Left ventricle myocardium inferior (tissue), 1 donor: ENCODE results near the gene INSC. TPM values are rescaled to one million over a fixed set of nuclear protein-coding genes. Genes with fewer than 3 reads are reported as not detected.
"Not testable (repeated sequence)": the region's sequence is repeated elsewhere in the genome, so short reads cannot be mapped to it uniquely, and the experiment has no call there.

Experiments used
- DNase-seq: peaks from one replicate; pipeline ENCODE4 v3.0.0-alpha.2; 2020
- H3K27ac ChIP-seq: fragments of 200-600 bp; replicated peaks from 2 replicates; pipeline ENCODE4 v1.8.0; 2021
- H3K27me3 ChIP-seq: fragments of 200-600 bp; 2 replicates; pipeline ENCODE4 v1.8.0; 2021; ENCODE audit warnings: low read depth
- H3K36me3 ChIP-seq: fragments of 200-600 bp; 2 replicates; pipeline ENCODE4 v1.8.0; 2021
- H3K4me1 ChIP-seq: fragments of 200-600 bp; 2 replicates; pipeline ENCODE4 v1.8.0; 2021
- H3K4me3 ChIP-seq: fragments of 200-600 bp; 2 replicates; pipeline ENCODE4 v1.8.0; 2021; ENCODE audit warnings: mild to moderate bottlenecking, moderate library complexity
- H3K9me3 ChIP-seq: fragments of 200-600 bp; replicated peaks from 2 replicates; pipeline ENCODE4 v1.8.0; 2021
- CTCF ChIP-seq: fragments of 200-600 bp; IDR thresholded peaks from 2 replicates; pipeline ENCODE4 v1.8.0; 2021; ENCODE audit warnings: antibody characterized with exemption, mild to moderate bottlenecking, borderline replicate concordance
- intact Hi-C: fragments of 100-400 bp; cut with micrococcal nuclease; formaldehyde crosslinking; loops from one replicate; pipeline ENCODE4 v1.11.0; 2022
- long read RNA-seq: library from polyadenylated mRNA; unstranded; transcript quantifications from one replicate; pipeline ENCODE4 v2.0.0, GENCODE V29; 2021
- total RNA-seq: library from RNA; stranded (reverse); fragmentation: NEBNext Ultra II Directional; extraction: Animal tissue kit (Norgen Biotek cat#: 25700); gene quantifications from one replicate; pipeline ENCODE4 v1.2.1, GENCODE V29; 2021
- donor health status: DM: no; HTN: yes; CAD: no; lungs with severe emphysema.

INSC gene
- 0.25 TPM for total RNA-seq
- long read RNA-seq, result 0 reads

GRCh38 chr11:15114501-15115475 lies at the start of gene INSC:
Gene INSC (plus strand): TSS chr11:15114923. CDS start chr11:15149175, 34,252 bp downstream.
- H3K27ac ChIP-seq, result peak within 1 kb of the TSS; percentile 27

GRCh38 chr11:15069751-15070150 lies 45.0 kb upstream of the INSC start:
- H3K27ac ChIP-seq, DNase-seq, H3K36me3 ChIP-seq, H3K4me3 ChIP-seq: not testable (repeated sequence)
- intact Hi-C loops, result loop anchor here (10.0 kb wide), 1 partner anchor 155 kb away; no protein-coding TSS in a partner anchor
- Histone ChIP-seq H3K27me3 (peaks cover 58% of the 10 kb centered on the region), H3K9me3 (peaks cover 24% of the 10 kb centered on the region), H3K4me1 (peaks cover 19% of the 10 kb centered on the region)

More at GRCh38 chr11:15114501-15115475, at the start of gene INSC:
- no peaks in the 10 kb centered on the region for H3K36me3 ChIP-seq
- intact Hi-C loops, result no loop called here
- TF ChIP-seq CTCF, result no peak
- H3K9me3 ChIP-seq, result no peaks in the 10 kb centered on the region
- DNase-seq, result peak; percentile 18
- H3K4me1 ChIP-seq, result peaks cover 10% of the 10 kb centered on the region
- H3K4me3 ChIP-seq, result peak within 1 kb of the TSS; percentile 59
- H3K27me3 ChIP-seq, result peaks cover 48% of the 10 kb centered on the region

- no peak for DNase-seq
- intact Hi-C loops, result loop anchor here (10.0 kb wide), 1 partner anchor 157 kb away; no protein-coding TSS in a partner anchor
- H3K4me3 ChIP-seq, result no peak overlapping the region
- H3K27me3 ChIP-seq, result peaks cover 65% of the 10 kb centered on the region
- H3K9me3 ChIP-seq, result peaks cover 24% of the 10 kb centered on the region
- H3K4me1 ChIP-seq, result peaks cover 20% of the 10 kb centered on the region
- H3K36me3 ChIP-seq, result no peaks in the 10 kb centered on the region
- TF ChIP-seq CTCF, result no peak
- H3K27ac ChIP-seq, result no peak overlapping the region
Measured at GRCh38 chr11:15071556-15072255, 43.0 kb upstream of the INSC start.

- H3K9me3 ChIP-seq, result peaks cover 24% of the 10 kb centered on the region
- no peak for DNase-seq
- peaks cover 74% of the 10 kb centered on the region for H3K27me3 ChIP-seq
- H3K36me3 ChIP-seq, result no peaks in the 10 kb centered on the region
- H3K4me3 ChIP-seq, result no peak overlapping the region
- no peak overlapping the region for H3K27ac ChIP-seq
- intact Hi-C loops, result loop anchor here (10.0 kb wide), 1 partner anchor 158 kb away; no protein-coding TSS in a partner anchor
- peaks cover 20% of the 10 kb centered on the region for H3K4me1 ChIP-seq
- no peak for TF ChIP-seq CTCF
Measured at GRCh38 chr11:15072551-15073143, 42.1 kb upstream of the INSC start.

GRCh38 chr11:15073361-15074205 lies 41.1 kb upstream of the INSC start, which contains the start of gene CALCB:
Gene CALCB (plus strand): TSS chr11:15073593. CDS start chr11:15074719, 1,126 bp downstream.
- TF ChIP-seq CTCF, result no peak
- Histone ChIP-seq H3K27me3 (peaks cover 84% of the 10 kb centered on the region), H3K27ac (no peak within 1 kb of the TSS), H3K9me3 (peaks cover 22% of the 10 kb centered on the region), H3K36me3 (no peaks in the 10 kb centered on the region), H3K4me1 (peaks cover 20% of the 10 kb centered on the region), H3K4me3 (peak within 1 kb of the TSS; percentile 58)
- intact Hi-C loops, result loop anchor here (10.0 kb wide), 1 partner anchor 159 kb away; no protein-coding TSS in a partner anchor
- no peak for DNase-seq
